ENCODE data around the gene HPSE2.

HPSE2 gene

DNA sequence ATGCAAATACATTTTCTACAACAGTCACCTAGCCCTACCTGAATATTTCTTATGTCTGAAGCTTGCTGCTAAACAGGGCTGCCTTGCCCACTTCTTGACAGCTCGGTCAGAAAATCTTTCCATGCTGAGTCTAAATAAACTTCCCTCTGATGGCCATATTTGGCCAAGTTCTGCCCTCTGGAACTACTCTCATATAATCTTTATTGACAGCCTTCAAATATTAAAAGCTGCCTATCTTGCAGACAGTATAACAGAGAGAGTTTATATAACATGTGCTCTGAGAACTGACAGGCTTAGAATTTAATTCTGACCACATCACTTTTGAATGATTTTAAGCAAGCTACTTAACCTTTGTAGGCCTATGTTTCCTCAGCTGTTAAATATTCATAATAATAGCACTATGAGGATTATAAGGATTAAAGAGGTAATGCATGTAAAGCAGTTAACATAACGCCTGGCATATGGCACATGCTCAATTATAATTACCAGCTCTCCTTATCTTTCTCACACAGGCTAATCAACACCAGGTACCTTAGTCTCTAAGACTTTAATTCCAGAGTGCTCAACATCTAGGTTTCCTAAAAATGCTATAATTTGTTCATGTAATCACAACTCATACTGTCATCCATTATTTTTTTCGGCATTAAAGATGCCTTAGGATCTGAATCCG is 334.1 kb downstream of the HPSE2 start:
- Mint-ChIP-seq H3K27ac (no peak overlapping the region), H3K27me3 (ENCODE audit: low read depth) (no peaks in the 10 kb centered on the region), H3K36me3 (ENCODE audit: low read depth) (no peaks in the 10 kb centered on the region), H3K4me1 (no peaks in the 10 kb centered on the region), H3K9me3 (no peaks in the 10 kb centered on the region), H3K4me3 (no peak overlapping the region)
- TF ChIP-seq, protein P1, sequence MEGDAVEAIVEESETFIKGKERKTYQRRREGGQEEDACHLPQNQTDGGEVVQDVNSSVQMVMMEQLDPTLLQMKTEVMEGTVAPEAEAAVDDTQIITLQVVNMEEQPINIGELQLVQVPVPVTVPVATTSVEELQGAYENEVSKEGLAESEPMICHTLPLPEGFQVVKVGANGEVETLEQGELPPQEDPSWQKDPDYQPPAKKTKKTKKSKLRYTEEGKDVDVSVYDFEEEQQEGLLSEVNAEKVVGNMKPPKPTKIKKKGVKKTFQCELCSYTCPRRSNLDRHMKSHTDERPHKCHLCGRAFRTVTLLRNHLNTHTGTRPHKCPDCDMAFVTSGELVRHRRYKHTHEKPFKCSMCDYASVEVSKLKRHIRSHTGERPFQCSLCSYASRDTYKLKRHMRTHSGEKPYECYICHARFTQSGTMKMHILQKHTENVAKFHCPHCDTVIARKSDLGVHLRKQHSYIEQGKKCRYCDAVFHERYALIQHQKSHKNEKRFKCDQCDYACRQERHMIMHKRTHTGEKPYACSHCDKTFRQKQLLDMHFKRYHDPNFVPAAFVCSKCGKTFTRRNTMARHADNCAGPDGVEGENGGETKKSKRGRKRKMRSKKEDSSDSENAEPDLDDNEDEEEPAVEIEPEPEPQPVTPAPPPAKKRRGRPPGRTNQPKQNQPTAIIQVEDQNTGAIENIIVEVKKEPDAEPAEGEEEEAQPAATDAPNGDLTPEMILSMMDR (IDR thresholded peaks at IDR 0.05; ENCODE audit: unreplicated experiment in 3 of 3) = no peak

DNA sequence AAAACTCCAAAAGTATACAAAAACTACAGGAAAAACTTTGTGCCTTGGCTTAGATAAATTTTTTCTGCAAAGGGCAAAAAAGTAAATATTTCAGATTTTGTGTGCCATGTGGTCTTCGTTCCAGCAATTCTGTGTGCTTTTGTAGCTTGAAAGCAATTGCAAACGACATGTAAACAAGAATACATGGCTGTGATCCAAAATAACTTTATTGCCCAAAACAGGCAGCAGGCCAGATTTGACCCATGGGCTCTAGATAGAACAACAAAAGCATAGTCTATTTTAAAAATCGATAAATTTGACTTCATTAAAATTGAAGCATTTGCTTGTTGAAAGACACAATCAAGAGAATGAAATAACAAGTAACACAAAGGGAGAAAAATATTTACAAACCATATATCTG is 336.6 kb downstream of the HPSE2 start:
- no peaks in the 10 kb centered on the region for H3K4me1 Mint-ChIP-seq
- H3K4me3 Mint-ChIP-seq = no peak overlapping the region
- H3K9me3 Mint-ChIP-seq = peaks cover 6% of the 10 kb centered on the region
- no peak overlapping the region for H3K27ac Mint-ChIP-seq
- TF ChIP-seq, protein P1 (IDR thresholded peaks at IDR 0.05; ENCODE audit: unreplicated experiment in 3 of 3) = no peak
- no peaks in the 10 kb centered on the region for H3K36me3 Mint-ChIP-seq (ENCODE audit: low read depth)
- H3K27me3 Mint-ChIP-seq (ENCODE audit: low read depth) = no peaks in the 10 kb centered on the region

- Mint-ChIP-seq H3K27ac (no peak overlapping the region), H3K4me1 (no peaks in the 10 kb centered on the region), H3K9me3 (peaks cover 6% of the 10 kb centered on the region), H3K36me3 (ENCODE audit: low read depth) (no peaks in the 10 kb centered on the region), H3K4me3 (no peak overlapping the region), H3K27me3 (ENCODE audit: low read depth) (no peaks in the 10 kb centered on the region)
- TF ChIP-seq, protein P1 (IDR thresholded peaks at IDR 0.05; ENCODE audit: unreplicated experiment in 3 of 3) = no peak
Observed at GRCh38 chr10:98892523-98892922, 343.1 kb downstream of the HPSE2 start.

DNA sequence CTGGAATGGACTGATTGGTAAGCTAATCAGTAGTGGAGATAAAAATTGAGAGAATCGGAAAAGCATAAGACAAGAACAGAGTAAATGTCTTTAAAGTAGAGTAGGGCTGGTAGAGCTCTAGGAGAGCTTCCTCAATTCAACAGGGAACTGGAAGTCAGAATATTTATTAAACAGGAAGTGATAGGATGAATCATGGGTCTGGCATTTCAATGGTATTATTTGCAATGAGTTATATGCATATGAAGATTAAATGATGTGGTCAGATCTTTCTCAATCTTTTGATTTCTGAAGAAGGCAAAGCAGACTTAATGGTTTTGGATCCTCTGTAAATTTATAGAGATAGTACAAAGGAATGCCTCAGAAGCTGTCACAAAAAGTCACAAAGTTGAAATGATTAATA is 349.0 kb downstream of the HPSE2 start:
- no peaks in the 10 kb centered on the region for H3K27me3 Mint-ChIP-seq (ENCODE audit: low read depth)
- H3K4me3 Mint-ChIP-seq = no peak overlapping the region
- H3K9me3 Mint-ChIP-seq = no peaks in the 10 kb centered on the region

GRCh38 chr10:98885378-98885777 is 350.3 kb downstream of the HPSE2 start:
- Mint-ChIP-seq H3K9me3 (no peaks in the 10 kb centered on the region), H3K27me3 (ENCODE audit: low read depth) (no peaks in the 10 kb centered on the region), H3K4me3 (no peak overlapping the region), H3K27ac (no peak overlapping the region), H3K36me3 (ENCODE audit: low read depth) (no peaks in the 10 kb centered on the region), H3K4me1 (peaks cover 6% of the 10 kb centered on the region)
- TF ChIP-seq, protein P1 (IDR thresholded peaks at IDR 0.05; ENCODE audit: unreplicated experiment in 3 of 3) = no peak

More for the DNA sequence above, 349.0 kb downstream of the HPSE2 start:
- Mint-ChIP-seq H3K4me1 (no peaks in the 10 kb centered on the region), H3K27ac (no peak overlapping the region), H3K36me3 (ENCODE audit: low read depth) (no peaks in the 10 kb centered on the region)
- TF ChIP-seq, protein P1 (IDR thresholded peaks at IDR 0.05; ENCODE audit: unreplicated experiment in 3 of 3) = no peak

DNA sequence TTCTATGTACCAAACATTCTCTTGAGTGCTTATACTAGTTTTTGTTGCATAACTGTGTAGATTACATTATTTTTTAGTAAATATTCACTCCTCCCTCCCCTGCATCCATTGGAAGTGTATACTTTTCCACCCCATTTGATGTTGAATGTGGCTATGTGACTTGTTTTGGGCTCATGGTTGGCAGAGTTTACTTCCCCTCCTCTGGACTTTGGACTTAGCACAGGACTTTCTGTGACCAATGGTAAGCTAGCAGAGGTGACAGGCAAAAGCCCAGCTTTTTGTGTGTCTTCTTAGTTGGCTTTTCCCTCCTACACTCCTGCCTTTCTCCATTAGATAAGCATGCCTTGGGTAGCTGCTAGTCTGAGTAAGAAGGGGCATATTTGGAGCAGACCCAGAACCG is 353.9 kb downstream of the HPSE2 start:
- no peak overlapping the region for H3K4me3 Mint-ChIP-seq
- no peak overlapping the region for H3K27ac Mint-ChIP-seq
- H3K9me3 Mint-ChIP-seq = no peaks in the 10 kb centered on the region
- TF ChIP-seq, protein P1 (IDR thresholded peaks at IDR 0.05; ENCODE audit: unreplicated experiment in 3 of 3) = no peak
- H3K4me1 Mint-ChIP-seq = peaks cover 22% of the 10 kb centered on the region
- no peaks in the 10 kb centered on the region for H3K27me3 Mint-ChIP-seq (ENCODE audit: low read depth)
- no peaks in the 10 kb centered on the region for H3K36me3 Mint-ChIP-seq (ENCODE audit: low read depth)
